Stimulated activated naive CD8-positive, alpha-beta T cell treated with anti-CD3 and anti-CD28 coated beads, Interleukin-15, Interleukin-2, amounts not matched to agents 100 ng/mL and 50 ng/mL, for 24 hours (primary cell): ENCODE results near the gene EGF.
"Not testable (repeated sequence)": the region's sequence is repeated elsewhere in the genome, so short reads cannot be mapped to it uniquely, and the experiment has no call there.

Experiments
- H3K27ac Mint-ChIP-seq: one replicate; pipeline ENCODE4 v1.8.0; 2021; ENCODE audit warnings: mild to moderate bottlenecking, mixed read lengths
- H3K27me3 Mint-ChIP-seq: one replicate; pipeline ENCODE4 v1.8.0; 2021; ENCODE audit warnings: mixed read lengths
- H3K36me3 Mint-ChIP-seq: one replicate; pipeline ENCODE4 v1.8.0; 2021; ENCODE audit warnings: low read depth, mixed read lengths
- H3K4me1 Mint-ChIP-seq: one replicate; pipeline ENCODE4 v1.8.0; 2021; ENCODE audit warnings: low read depth, mixed read lengths
- H3K4me3 Mint-ChIP-seq: one replicate; pipeline ENCODE4 v1.8.0; 2021; ENCODE audit warnings: mild to moderate bottlenecking, mixed read lengths
- H3K9me3 Mint-ChIP-seq: one replicate; pipeline ENCODE4 v1.8.0; 2021; ENCODE audit warnings: mixed read lengths

Gene EGF

GRCh38 chr4:109937352-109937751, 24.7 kb downstream of the EGF start:
- not testable (repeated sequence) for H3K27me3 Mint-ChIP-seq, H3K4me3 Mint-ChIP-seq, H3K27ac Mint-ChIP-seq, H3K36me3 Mint-ChIP-seq, H3K4me1 Mint-ChIP-seq, H3K9me3 Mint-ChIP-seq

GRCh38 chr4:109939190-109939589, 26.5 kb downstream of the EGF start:
- H3K9me3 Mint-ChIP-seq = no peaks in the 10 kb centered on the region

GRCh38 chr4:109942292-109942926, 29.7 kb downstream of the EGF start:
- Mint-ChIP-seq H3K4me3 (no peak overlapping the region), H3K9me3 (no peaks in the 10 kb centered on the region), H3K27ac (no peak overlapping the region), H3K4me1 (peaks cover 31% of the 10 kb centered on the region), H3K27me3 (peaks cover 8% of the 10 kb centered on the region), H3K36me3 (no peaks in the 10 kb centered on the region)

More at GRCh38 chr4:109939190-109939589, 26.5 kb downstream of the EGF start:
- no peak overlapping the region for H3K4me3 Mint-ChIP-seq
- H3K36me3 Mint-ChIP-seq = no peaks in the 10 kb centered on the region
- H3K27me3 Mint-ChIP-seq = peaks cover 8% of the 10 kb centered on the region
- H3K4me1 Mint-ChIP-seq = peaks cover under 1% of the 10 kb centered on the region
- no peak overlapping the region for H3K27ac Mint-ChIP-seq

GRCh38 chr4:109943745-109944144, 31.1 kb downstream of the EGF start:
- Mint-ChIP-seq H3K27ac (no peak overlapping the region), H3K27me3 (no peaks in the 10 kb centered on the region), H3K4me1 (peaks cover 44% of the 10 kb centered on the region), H3K36me3 (no peaks in the 10 kb centered on the region), H3K4me3 (no peak overlapping the region), H3K9me3 (no peaks in the 10 kb centered on the region)

GRCh38 chr4:109944591-109944990, 31.9 kb downstream of the EGF start:
- H3K4me3 Mint-ChIP-seq = no peak overlapping the region
- H3K27me3 Mint-ChIP-seq = no peaks in the 10 kb centered on the region
- no peaks in the 10 kb centered on the region for H3K36me3 Mint-ChIP-seq
- no peaks in the 10 kb centered on the region for H3K9me3 Mint-ChIP-seq
- H3K27ac Mint-ChIP-seq = peak overlapping the region; percentile 26
- peaks cover 52% of the 10 kb centered on the region for H3K4me1 Mint-ChIP-seq

- Mint-ChIP-seq H3K27ac (peak overlapping the region; percentile 90), H3K27me3 (no peaks in the 10 kb centered on the region), H3K4me3 (peak overlapping the region; percentile 11), H3K36me3 (no peaks in the 10 kb centered on the region), H3K4me1 (peaks cover 56% of the 10 kb centered on the region), H3K9me3 (no peaks in the 10 kb centered on the region)
Observed at GRCh38 chr4:109945056-109945455, 32.4 kb downstream of the EGF start.

GRCh38 chr4:109946120-109946519, 33.4 kb downstream of the EGF start:
- no peaks in the 10 kb centered on the region for H3K27me3 Mint-ChIP-seq
- H3K27ac Mint-ChIP-seq = peak overlapping the region; percentile 90
- H3K4me3 Mint-ChIP-seq = no peak overlapping the region
- H3K4me1 Mint-ChIP-seq = peaks cover 63% of the 10 kb centered on the region
- H3K9me3 Mint-ChIP-seq = no peaks in the 10 kb centered on the region
- no peaks in the 10 kb centered on the region for H3K36me3 Mint-ChIP-seq

GRCh38 chr4:109947457-109947856, 34.8 kb downstream of the EGF start:
- peak overlapping the region; percentile 25 for H3K4me3 Mint-ChIP-seq
- no peaks in the 10 kb centered on the region for H3K27me3 Mint-ChIP-seq
- no peaks in the 10 kb centered on the region for H3K9me3 Mint-ChIP-seq
- peaks cover 66% of the 10 kb centered on the region for H3K4me1 Mint-ChIP-seq
- peak overlapping the region; percentile 98 for H3K27ac Mint-ChIP-seq
- no peaks in the 10 kb centered on the region for H3K36me3 Mint-ChIP-seq

- no peaks in the 10 kb centered on the region for H3K36me3 Mint-ChIP-seq
- peaks cover 66% of the 10 kb centered on the region for H3K4me1 Mint-ChIP-seq
- peak overlapping the region; percentile 47 for H3K4me3 Mint-ChIP-seq
- no peaks in the 10 kb centered on the region for H3K9me3 Mint-ChIP-seq
- peaks cover 3% of the 10 kb centered on the region for H3K27me3 Mint-ChIP-seq
- H3K27ac Mint-ChIP-seq = peak overlapping the region; percentile 98
Observed at GRCh38 chr4:109947918-109948317, 35.2 kb downstream of the EGF start.

- H3K36me3 Mint-ChIP-seq, H3K27me3 Mint-ChIP-seq, H3K9me3 Mint-ChIP-seq: not testable (repeated sequence)
- peaks cover 66% of the 10 kb centered on the region for H3K4me1 Mint-ChIP-seq
- peak overlapping the region; percentile 98 for H3K27ac Mint-ChIP-seq
- H3K4me3 Mint-ChIP-seq = peak overlapping the region; percentile 20
Observed at GRCh38 chr4:109949099-109949718, 36.5 kb downstream of the EGF start.

- Mint-ChIP-seq H3K4me1 (peaks cover 33% of the 10 kb centered on the region), H3K9me3 (no peaks in the 10 kb centered on the region), H3K36me3 (no peaks in the 10 kb centered on the region), H3K4me3 (no peak overlapping the region), H3K27ac (no peak overlapping the region), H3K27me3 (peaks cover 3% of the 10 kb centered on the region)
Observed at GRCh38 chr4:109952612-109953011, 39.9 kb downstream of the EGF start.

- Mint-ChIP-seq H3K27ac (no peak overlapping the region), H3K4me3 (no peak overlapping the region), H3K9me3 (no peaks in the 10 kb centered on the region), H3K36me3 (no peaks in the 10 kb centered on the region), H3K4me1 (peaks cover 24% of the 10 kb centered on the region), H3K27me3 (peaks cover 3% of the 10 kb centered on the region)
Observed at GRCh38 chr4:109953556-109953955, 40.9 kb downstream of the EGF start.

GRCh38 chr4:109955146-109955545, 42.5 kb downstream of the EGF start:
- no peak overlapping the region for H3K27ac Mint-ChIP-seq
- no peaks in the 10 kb centered on the region for H3K9me3 Mint-ChIP-seq

GRCh38 chr4:109957227-109957626, 44.5 kb downstream of the EGF start:
- Mint-ChIP-seq H3K4me1 (no peaks in the 10 kb centered on the region), H3K9me3 (no peaks in the 10 kb centered on the region), H3K36me3 (no peaks in the 10 kb centered on the region), H3K27ac (no peak overlapping the region), H3K27me3 (peaks cover 21% of the 10 kb centered on the region), H3K4me3 (no peak overlapping the region)

More at GRCh38 chr4:109955146-109955545, 42.5 kb downstream of the EGF start:
- Mint-ChIP-seq H3K4me3 (no peak overlapping the region), H3K4me1 (peaks cover 9% of the 10 kb centered on the region), H3K36me3 (no peaks in the 10 kb centered on the region), H3K27me3 (peaks cover 10% of the 10 kb centered on the region)

GRCh38 chr4:109959195-109959594, 46.5 kb downstream of the EGF start:
- H3K9me3 Mint-ChIP-seq = no peaks in the 10 kb centered on the region
- H3K27me3 Mint-ChIP-seq = peaks cover 23% of the 10 kb centered on the region

GRCh38 chr4:109962401-109962800, 49.7 kb downstream of the EGF start:
- Mint-ChIP-seq H3K27me3 (peaks cover 33% of the 10 kb centered on the region), H3K9me3 (no peaks in the 10 kb centered on the region), H3K27ac (no peak overlapping the region), H3K36me3 (no peaks in the 10 kb centered on the region), H3K4me1 (no peaks in the 10 kb centered on the region), H3K4me3 (no peak overlapping the region)

More at GRCh38 chr4:109959195-109959594, 46.5 kb downstream of the EGF start:
- Mint-ChIP-seq H3K4me3 (no peak overlapping the region), H3K36me3 (no peaks in the 10 kb centered on the region), H3K27ac (no peak overlapping the region), H3K4me1 (no peaks in the 10 kb centered on the region)
